Endothelial cell of umbilical vein (primary cell): Measurements from ENCODE around the gene FUT7. TPM values are rescaled to one million over a fixed set of nuclear protein-coding genes. Genes with fewer than 3 reads are reported as not detected.

Experiments used
- BruUV-seq: library from RNA; stranded (reverse); fragments of 400-500 nt; replicated peaks from 2 replicates; lab custom pipeline; 2021; lab: Mats Ljungman, UMichigan
- CTCF ChIA-PET: fragments of 300-600, 350-600 bp; sonication (Branson Sonifier 250); formaldehyde crosslinking; loops from one replicate; lab custom pipeline; 2021; ENCODE audit warnings: antibody characterized with exemption, inconsistent platforms; lab: Charles Lee
- POLR2A ChIA-PET: fragments of 300-600, 350-600 bp; sonication (Branson Sonifier 250); formaldehyde crosslinking; loops from one replicate; lab custom pipeline; 2021; ENCODE audit warnings: antibody characterized with exemption, inconsistent platforms; lab: Charles Lee
- DNase-seq: peaks from one replicate; pipeline ENCODE4 v3.0.0-alpha.2; 2011; ENCODE audit warnings: low read depth, low spot score
- FAIRE-seq: peaks from 2 replicates; lab custom pipeline; 2011; peaks lifted over from hg19 to GRCh38; lab: Jason Lieb, UNC
- H2AFZ ChIP-seq: 2 replicates; pipeline ENCODE4 v1.6.0; 2012; ENCODE audit warnings: low read depth, low read length, control low read depth, inconsistent platforms
- H3K27ac ChIP-seq: 2 replicates; pipeline ENCODE4 v1.5.1; 2011; ENCODE audit warnings: low read depth, mild to moderate bottlenecking, control low read depth, low read length, moderate library complexity; ENCODE audit not compliant: insufficient read depth
- H3K27me3 ChIP-seq, 2 experiments: 2 replicates each; pipeline versions ENCODE4 v1.6.0 to v1.6.1; 2011; ENCODE audit warnings: low read length in 2 of 2, mixed read lengths in 1 of 2; ENCODE audit not compliant: control insufficient read depth in 2 of 2, insufficient read depth in 2 of 2
- H3K36me3 ChIP-seq, 2 experiments: 2 replicates in 1 of 2; 3 replicates in 1 of 2; pipeline ENCODE4 v1.5.1; 2011; ENCODE audit warnings: low read length in 2 of 2, mild to moderate bottlenecking in 1 of 2, moderate library complexity in 1 of 2; ENCODE audit not compliant: control insufficient read depth in 2 of 2, insufficient read depth in 2 of 2; ENCODE audit errors: extremely low read depth in 1 of 2
- H3K4me1 ChIP-seq: 3 replicates; pipeline ENCODE4 v1.5.1; 2011; ENCODE audit warnings: mild to moderate bottlenecking, low read length; ENCODE audit not compliant: control insufficient read depth, insufficient read depth; ENCODE audit errors: extremely low read depth
- H3K4me2 ChIP-seq: 2 replicates; pipeline ENCODE4 v1.6.1; 2011; ENCODE audit warnings: low read length, control low read depth, mixed read lengths; ENCODE audit not compliant: insufficient read depth
- H3K4me3 ChIP-seq, 3 experiments: fragments of 200-600 bp in 1 of 3; sonication (generic), shearing (Covaris generic) in 1 of 3; replicated peaks in 1 of 3; 2 replicates each; pipeline ENCODE4 v1.5.1; 2011 to 2016; ENCODE audit warnings: control low read depth in 3 of 3, low read length in 3 of 3, mild to moderate bottlenecking in 2 of 3, inconsistent platforms in 1 of 3, low read depth in 1 of 3, moderate library complexity in 1 of 3; ENCODE audit not compliant: insufficient read depth in 1 of 3
- H3K79me2 ChIP-seq: 2 replicates; pipeline ENCODE4 v1.6.0; 2012; ENCODE audit warnings: low read length, inconsistent platforms; ENCODE audit not compliant: control insufficient read depth, insufficient read depth
- H3K9ac ChIP-seq: replicated peaks from 2 replicates; pipeline ENCODE3; 2011; ENCODE audit warnings: low read length, control low read depth; ENCODE audit not compliant: insufficient read depth; ENCODE audit errors: extremely low read depth
- H3K9me1 ChIP-seq: replicated peaks from 3 replicates; pipeline ENCODE4 v1.6.0; 2011; ENCODE audit warnings: mild to moderate bottlenecking, low read length; ENCODE audit not compliant: control insufficient read depth, insufficient read depth; ENCODE audit errors: extremely low read depth
- H3K9me3 ChIP-seq: replicated peaks from 2 replicates; pipeline ENCODE4 v1.5.1; 2012; ENCODE audit warnings: low read length, inconsistent platforms; ENCODE audit not compliant: control insufficient read depth, insufficient read depth
- H4K20me1 ChIP-seq: replicated peaks from 2 replicates; pipeline ENCODE3; 2011; ENCODE audit warnings: mild to moderate bottlenecking, low read length; ENCODE audit not compliant: control insufficient read depth, insufficient read depth; ENCODE audit errors: extremely low read depth
- CTCF ChIP-seq, 2 donors: IDR thresholded peaks; 1 replicate in 1 of 2; 2 replicates in 1 of 2; pipeline ENCODE4 v1.5.1; 2011; ENCODE audit warnings: low read length in 2 of 2, mild to moderate bottlenecking in 2 of 2, moderate library complexity in 2 of 2, control low read depth in 1 of 2, inconsistent platforms in 1 of 2, low read depth in 1 of 2; ENCODE audit not compliant: insufficient read depth in 1 of 2; ENCODE audit errors: extremely low read depth in 1 of 2
- EZH2 ChIP-seq: IDR thresholded peaks from 2 replicates; pipeline ENCODE4 v1.6.1; 2012; ENCODE audit warnings: borderline replicate concordance, low read depth, mild to moderate bottlenecking, moderate library complexity, low read length, inconsistent platforms; ENCODE audit not compliant: severe bottlenecking
- FOS ChIP-seq: IDR thresholded peaks from 2 replicates; pipeline ENCODE4 v1.6.1; 2011; ENCODE audit warnings: mild to moderate bottlenecking, low read length, moderate library complexity, borderline replicate concordance; ENCODE audit not compliant: insufficient read depth
- GATA2 ChIP-seq: IDR thresholded peaks from 2 replicates; pipeline ENCODE4 v1.7.0; 2011; ENCODE audit warnings: low read depth, mild to moderate bottlenecking, moderate library complexity, mixed read lengths, low read length; ENCODE audit not compliant: insufficient read length, insufficient read depth
- JUN ChIP-seq: IDR thresholded peaks from 2 replicates; pipeline ENCODE4 v1.6.1; 2011; ENCODE audit warnings: borderline replicate concordance, low read depth; ENCODE audit not compliant: insufficient read length, insufficient read depth
- MAX ChIP-seq: IDR thresholded peaks from 2 replicates; pipeline ENCODE4 v1.6.1; 2011; ENCODE audit not compliant: insufficient read depth, insufficient read length
- MYC ChIP-seq: IDR thresholded peaks from one replicate; pipeline ENCODE4 v1.6.1; 2011; ENCODE audit warnings: mild to moderate bottlenecking, low read depth, low read length
- POLR2A ChIP-seq: IDR thresholded peaks from 2 replicates; pipeline ENCODE4 v1.6.1; 2012; ENCODE audit warnings: low read depth, mild to moderate bottlenecking, control low read depth, low read length
- POLR2AphosphoS5 ChIP-seq: IDR thresholded peaks from 2 replicates; pipeline ENCODE4 v1.6.1; 2012; ENCODE audit warnings: low read depth, mild to moderate bottlenecking, control low read depth, low read length, moderate library complexity; ENCODE audit not compliant: insufficient read depth
- dilution Hi-C: fragments of 300-500 bp; cut with MboI; formaldehyde crosslinking; loops from one replicate; pipeline ENCODE4 v1.15.0; 2019; ENCODE audit warnings: low sequenced_read_pairs; ENCODE audit not compliant: extremely low pct_ligation_motif_present
- intact Hi-C: fragments of 100-400 bp; cut with micrococcal nuclease; formaldehyde crosslinking; loops from one replicate; pipeline ENCODE4 v1.10.0; 2022
- polyA plus RNA-seq, 4 experiments: library from polyadenylated mRNA; depleted of rRNA in 3 of 4; stranded (reverse) in 3 of 4; unstranded in 1 of 4; fragments of >200 nt; gene quantifications; 2 replicates each; pipeline versions ENCODE4 v1.2.1 to v1.2.3, GENCODE V29; 2011 to 2012; ENCODE audit warnings: missing spikeins in 1 of 4
- total RNA-seq: library from RNA; stranded (reverse); gene quantifications from 2 replicates; pipeline ENCODE4 v1.2.3, GENCODE V29; 2021

Gene FUT7
- total and polyA plus RNA-seq, 2 donors (not counting 3 experiments of a cell fraction or from before 2014, with no cell fraction given), result not detected

GRCh38 chr9:137011156-137011555 lies 20.7 kb downstream of the FUT7 start:
- no peak overlapping the region for H3K9ac ChIP-seq
- H3K36me3 ChIP-seq, result no peaks in the 10 kb centered on the region
- H3K9me3 ChIP-seq, result no peaks in the 10 kb centered on the region
- H3K4me3 ChIP-seq, result no peak overlapping the region
- no peaks in the 10 kb centered on the region for H4K20me1 ChIP-seq
- no peaks in the 10 kb centered on the region for H3K79me2 ChIP-seq
- H3K27ac ChIP-seq, result no peak overlapping the region
- H3K4me1 ChIP-seq, result no peaks in the 10 kb centered on the region
- intact Hi-C loops, result no loop called here
- dilution Hi-C loops, result no loop called here
- no peak overlapping the region for H3K4me2 ChIP-seq
- no peaks in the 10 kb centered on the region for H3K9me1 ChIP-seq
- BruUV-seq, result no TSS peak
- TF ChIP-seq GATA2, result no peak
- TF ChIP-seq POLR2AphosphoS5, result no peak
- no peak for TF ChIP-seq CTCF (IDR thresholded peaks at IDR 0.05; ENCODE audit: extremely low read depth in 1 of 2, insufficient read depth in 1 of 2, low read depth in 1 of 2, low read length in 2 of 2)
- TF ChIP-seq EZH2, result no peak
- TF ChIP-seq JUN, result no peak
- TF ChIP-seq FOS, result no peak
- TF ChIP-seq POLR2A, result no peak
- no peak for TF ChIP-seq MYC
- no peak for TF ChIP-seq MAX
- H3K27me3 ChIP-seq, result no peaks in the 10 kb centered on the region
- POLR2A ChIA-PET, result no interaction called here
- FAIRE-seq (no peak), DNase-seq (no peak)
- no peak overlapping the region for H2AFZ ChIP-seq
- CTCF ChIA-PET, result interaction anchor here (1.4 to 1.9 kb wide), 3 partner anchors 18 to 24 kb away, joined by 3 to 6 read pairs (median 4); no protein-coding TSS in a partner anchor
